ENCODE results near the gene MX1. TPM values are rescaled to one million over a fixed set of nuclear protein-coding genes. Genes with fewer than 3 reads are reported as not detected.
A peak's percentile ranks its signal among the peaks of the same experiment; 100 is the strongest.

MX1 gene
- total and polyA plus RNA-seq, 11 donors, result 6.2 to 53.9 (median 13.6) TPM

DNA sequence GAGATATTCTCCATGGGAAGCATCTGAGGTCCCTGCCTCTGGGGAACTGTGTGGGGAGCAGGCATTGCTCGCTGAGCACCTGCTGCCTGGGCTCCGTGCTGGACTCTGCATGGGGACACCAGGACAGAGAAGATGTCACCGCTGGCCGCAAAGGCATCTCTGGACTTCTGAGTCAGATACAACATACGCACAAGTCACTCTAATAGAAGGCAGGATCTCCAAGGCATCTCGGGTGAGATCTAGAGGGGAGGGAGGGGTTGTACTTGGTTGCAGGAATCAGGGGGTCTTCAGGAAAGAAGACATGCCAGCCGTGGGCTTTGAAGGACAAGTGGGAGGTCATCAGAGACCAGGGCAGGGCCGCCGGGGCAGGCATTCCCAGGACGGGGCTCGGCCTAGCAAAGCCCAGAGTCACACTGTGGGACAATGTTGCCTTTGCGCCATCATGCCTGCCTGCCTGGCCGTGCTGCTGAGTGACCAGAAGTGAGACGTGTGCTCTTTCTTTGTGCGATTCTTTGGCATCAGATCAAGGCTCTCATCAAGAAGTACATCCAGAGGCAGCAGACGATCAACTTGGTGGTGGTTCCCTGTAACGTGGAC is 35.9 kb upstream of the MX1 start:
- H3K27ac ChIP-seq, result no peak overlapping the region
- intact Hi-C loops (cut with DNase I), result no loop called here
- no peak for TF ChIP-seq POLR2A (IDR thresholded peaks at IDR 0.05)
- TF ChIP-seq, protein P1, sequence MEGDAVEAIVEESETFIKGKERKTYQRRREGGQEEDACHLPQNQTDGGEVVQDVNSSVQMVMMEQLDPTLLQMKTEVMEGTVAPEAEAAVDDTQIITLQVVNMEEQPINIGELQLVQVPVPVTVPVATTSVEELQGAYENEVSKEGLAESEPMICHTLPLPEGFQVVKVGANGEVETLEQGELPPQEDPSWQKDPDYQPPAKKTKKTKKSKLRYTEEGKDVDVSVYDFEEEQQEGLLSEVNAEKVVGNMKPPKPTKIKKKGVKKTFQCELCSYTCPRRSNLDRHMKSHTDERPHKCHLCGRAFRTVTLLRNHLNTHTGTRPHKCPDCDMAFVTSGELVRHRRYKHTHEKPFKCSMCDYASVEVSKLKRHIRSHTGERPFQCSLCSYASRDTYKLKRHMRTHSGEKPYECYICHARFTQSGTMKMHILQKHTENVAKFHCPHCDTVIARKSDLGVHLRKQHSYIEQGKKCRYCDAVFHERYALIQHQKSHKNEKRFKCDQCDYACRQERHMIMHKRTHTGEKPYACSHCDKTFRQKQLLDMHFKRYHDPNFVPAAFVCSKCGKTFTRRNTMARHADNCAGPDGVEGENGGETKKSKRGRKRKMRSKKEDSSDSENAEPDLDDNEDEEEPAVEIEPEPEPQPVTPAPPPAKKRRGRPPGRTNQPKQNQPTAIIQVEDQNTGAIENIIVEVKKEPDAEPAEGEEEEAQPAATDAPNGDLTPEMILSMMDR (IDR thresholded peaks at IDR 0.05), result no peak
- H3K4me1 ChIP-seq, result no peaks in the 10 kb centered on the region
- whole genome bisulfite sequencing, 4 donors, result 90 to 94% (median 93%) methylated on average over 12 to 17 of the region's 17 CpGs
- DNase-seq, result peak in 1 of 5 donors; percentile 17
- H3K36me3 ChIP-seq, result peaks cover 0 to 93% (median 30%) of the 10 kb centered on the region in 9 donors
- H3K27me3 ChIP-seq, result no peaks in the 10 kb centered on the region
- no peaks in the 10 kb centered on the region for H3K9me3 ChIP-seq
- ATAC-seq, result no peak
- no peak overlapping the region for H3K4me3 ChIP-seq

GRCh38 chr21:41393876-41394465 is 32.1 kb upstream of the MX1 start:
- DNase-seq, result peak in 1 of 5 donors; percentile 8
- Histone ChIP-seq H3K27ac (no peak overlapping the region), H3K4me1 (peaks cover 0 to 25% (median 0%) of the 10 kb centered on the region in 12 donors), H3K27me3 (no peaks in the 10 kb centered on the region), H3K9me3 (no peaks in the 10 kb centered on the region), H3K4me3 (no peak overlapping the region), H3K36me3 (peaks cover 0 to 96% (median 51%) of the 10 kb centered on the region in 9 donors)
- TF ChIP-seq, protein P1 (IDR thresholded peaks at IDR 0.05), result no peak
- no peak for TF ChIP-seq POLR2A (IDR thresholded peaks at IDR 0.05)
- no peak for ATAC-seq
- 86 to 90% (median 88%) methylated on average over 8 of the region's 8 CpGs for WGBS, 4 donors
- intact Hi-C loops (cut with DNase I), result no loop called here

DNA sequence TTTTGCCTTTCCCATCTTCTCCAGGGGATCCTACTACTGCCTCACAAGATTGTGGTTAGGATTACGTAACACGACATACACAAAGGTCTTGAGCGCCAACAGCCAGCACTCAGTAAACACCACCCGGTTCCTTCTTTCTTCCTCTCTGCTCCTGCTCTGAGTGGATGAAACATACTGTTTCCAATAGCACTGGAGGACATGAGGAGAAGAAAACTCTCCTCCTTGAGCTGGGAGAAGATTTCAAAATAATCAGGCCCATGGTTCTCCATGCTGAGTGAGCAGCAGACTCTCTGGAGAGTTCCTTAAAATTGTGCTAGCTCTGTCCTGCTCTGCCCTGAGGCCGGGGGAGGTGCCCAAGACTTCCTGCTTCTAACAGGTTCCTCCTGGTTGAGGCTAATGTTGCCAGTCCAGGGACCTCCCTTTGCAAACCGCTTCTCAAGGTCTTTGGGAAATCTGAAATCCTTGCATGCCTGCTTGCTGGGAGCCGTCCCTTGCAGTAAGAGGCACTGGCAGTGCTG is 29.4 kb upstream of the MX1 start:
- Histone ChIP-seq H3K9me3 (no peaks in the 10 kb centered on the region), H3K27me3 (no peaks in the 10 kb centered on the region), H3K4me3 (no peak overlapping the region), H3K27ac (peak overlapping the region in 1 of 12 donors; percentile 79), H3K36me3 (peaks cover 0 to 97% (median 54%) of the 10 kb centered on the region in 9 donors), H3K4me1 (peaks cover 0 to 25% (median 0%) of the 10 kb centered on the region in 12 donors)
- TF ChIP-seq, protein P1 (IDR thresholded peaks at IDR 0.05), result no peak
- TF ChIP-seq POLR2A (IDR thresholded peaks at IDR 0.05), result no peak
- peak in 3 of 4 donors; percentile 51 to 88 (median 65) for ATAC-seq
- 70 to 80% (median 76%) methylated on average over 7 of the region's 7 CpGs for WGBS, 4 donors
- intact Hi-C loops (cut with DNase I), result no loop called here
- peak in 2 of 5 donors; percentile 48 to 54 for DNase-seq

DNA sequence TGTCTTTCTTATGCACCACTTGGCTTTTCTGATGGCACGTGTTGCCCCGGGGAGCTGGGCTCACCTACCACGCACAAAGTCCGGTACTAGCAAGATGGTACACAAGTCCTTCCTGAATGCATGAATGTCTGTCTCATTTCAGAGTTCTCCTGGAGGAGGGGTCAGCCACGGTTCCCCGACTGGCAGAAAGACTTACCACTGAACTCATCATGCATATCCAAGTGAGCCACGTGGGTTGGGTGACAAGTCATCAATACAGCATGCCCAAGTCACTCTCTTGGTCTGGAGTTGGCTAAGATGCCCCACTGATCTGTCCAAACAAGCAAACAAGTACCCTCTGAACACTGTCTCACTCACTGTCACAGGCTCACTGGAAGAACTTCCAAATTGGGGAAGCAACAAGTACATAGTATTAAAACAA is 28.6 kb upstream of the MX1 start:
- DNase-seq (peak in 1 of 5 donors; percentile 8), ATAC-seq (peak in 1 of 4 donors; percentile 19)
- H3K27ac ChIP-seq, result peak overlapping the region in 1 of 12 donors; percentile 79
- no peaks in the 10 kb centered on the region for H3K27me3 ChIP-seq
- no peak for TF ChIP-seq POLR2A (IDR thresholded peaks at IDR 0.05)
- TF ChIP-seq, protein P1 (IDR thresholded peaks at IDR 0.05), result no peak
- H3K9me3 ChIP-seq, result no peaks in the 10 kb centered on the region
- peaks cover 0 to 97% (median 59%) of the 10 kb centered on the region in 9 donors for H3K36me3 ChIP-seq
- no peak overlapping the region for H3K4me3 ChIP-seq
- intact Hi-C loops (cut with DNase I), result no loop called here
- WGBS, 4 donors, result 86 to 91% (median 87%) methylated on average over 7 of the region's 7 CpGs
- H3K4me1 ChIP-seq, result peaks cover 0 to 25% (median 0%) of the 10 kb centered on the region in 12 donors
